Psoas muscle (tissue), 8 donors: ENCODE measurements around the gene CFAP92. TPM values are rescaled to one million over a fixed set of nuclear protein-coding genes. Genes with fewer than 3 reads are reported as not detected.

Experiments
- ATAC-seq, 4 donors: fragments of 200-7000 bp; cut with Tn5 transposase; one replicate each; pipeline ENCODE4 v1.9.1; 2020; ENCODE audit warnings: moderate library complexity in 3 of 4, mild to moderate bottlenecking in 2 of 4
- DNase-seq, 2 donors: peaks; one replicate each; pipeline ENCODE4 v3.0.0-alpha.2; 2020
- H3K27ac ChIP-seq: fragments of 200-600 bp; one replicate; pipeline ENCODE4 v1.8.0; 2022
- H3K27me3 ChIP-seq, 3 donors: fragments of 200-600 bp in 1 of 3; one replicate each; pipeline versions ENCODE4 v1.6.1 to v1.8.0; 2013 to 2022; ENCODE audit warnings: low read length in 2 of 3, mild to moderate bottlenecking in 2 of 3, moderate library complexity in 1 of 3; ENCODE audit not compliant: insufficient read depth in 3 of 3
- H3K36me3 ChIP-seq, 2 donors: fragments of 200-600 bp in 1 of 2; one replicate each; pipeline versions ENCODE4 v1.6.1 to v1.8.0; 2013 to 2022; ENCODE audit warnings: low read depth in 1 of 2, mild to moderate bottlenecking in 1 of 2, moderate library complexity in 1 of 2; ENCODE audit not compliant: insufficient read depth in 1 of 2
- H3K4me1 ChIP-seq: fragments of 200-600 bp; one replicate; pipeline ENCODE4 v1.8.0; 2022
- H3K4me3 ChIP-seq: fragments of 200-600 bp; one replicate; pipeline ENCODE4 v1.8.0; 2022; ENCODE audit warnings: mild to moderate bottlenecking
- H3K9me3 ChIP-seq: fragments of 200-600 bp; one replicate; pipeline ENCODE4 v1.8.0; 2022
- CTCF ChIP-seq: fragments of 200-600 bp; IDR thresholded peaks from one replicate; pipeline ENCODE4 v1.8.0; 2022; ENCODE audit warnings: antibody characterized with exemption
- WGBS, 3 donors: extraction: QIAGEN DNeasy Blood & Tissue Kit; methylation state at CpG; one replicate each; pipeline versions ENCODE4 v1.1.6 to v1.1.7; 2013; 5-methylcytosine and 5-hydroxymethylcytosine counted together
- intact Hi-C, 2 donors: fragments of 100-400 bp; cut with DNase I; formaldehyde crosslinking; loops; one replicate each; pipeline versions ENCODE4 v1.11.0 to v1.14.2; 2022
- polyA plus RNA-seq, 3 donors: library from polyadenylated mRNA; stranded (reverse); fragments of 200-250 nt; gene quantifications; one replicate each; pipeline ENCODE4 v1.2.3, GENCODE V29; 2013
- total RNA-seq, 4 donors: library from RNA; stranded (reverse); fragmentation: NEBNext Ultra II Directional in 2 of 4; extraction: Animal tissue kit (Norgen Biotek cat#: 25700) in 2 of 4; gene quantifications; one replicate each; pipeline versions ENCODE4 v1.2.1 to v1.2.4, GENCODE V29; 2021 to 2023
- donor health status: healthy with polysubstance abuse.
- donor health status: DM: no; HTN: no; CAD: no; lungs with moderate emphysema.
- donor health status: Bipolar disorder and iron deficiency.
- donor health status: healthy.
- donor health status: DM: yes; HTN: yes; CAD: no.
- donor health status: DM: no; HTN: no; CAD: no.
- donor health status: DM: no; HTN: no; CAD: no.
- donor health status: DM: yes; HTN: yes; CAD: no.

CFAP92 gene
- total and polyA plus RNA-seq, 7 donors = 0.07 to 0.86 (median 0.15) TPM

GRCh38 chr3:128895843-128896697 lies 97.8 kb downstream of the CFAP92 start:
- ATAC-seq (no peak), DNase-seq (no peak)
- Histone ChIP-seq H3K9me3 (no peaks in the 10 kb centered on the region), H3K36me3 (peaks cover 6 to 82% of the 10 kb centered on the region in 2 donors), H3K4me1 (no peaks in the 10 kb centered on the region), H3K27me3 (no peaks in the 10 kb centered on the region), H3K27ac (no peak overlapping the region), H3K4me3 (no peak overlapping the region)
- no peak for TF ChIP-seq CTCF
- intact Hi-C loops = loop anchor here in 1 of 2 donors (10.0 kb wide), 1 partner anchor 379 kb away; the partner anchor contains the start of gene HMCES
- 68 to 79% (median 73%) methylated on average over 11 of the region's 11 CpGs for WGBS, 3 donors

GRCh38 chr3:128889139-128889894 lies 104.6 kb downstream of the CFAP92 start:
- intact Hi-C loops = no loop called here
- no peak for TF ChIP-seq CTCF

GRCh38 chr3:128884992-128885391 lies 108.9 kb downstream of the CFAP92 start:
- 86 to 100% (median 98%) methylated on average over 1 of the region's 1 CpG for WGBS, 3 donors
- peaks cover 30% of the 10 kb centered on the region for H3K4me1 ChIP-seq

More at GRCh38 chr3:128889139-128889894, 104.6 kb downstream of the CFAP92 start:
- Histone ChIP-seq H3K4me3 (no peak overlapping the region), H3K4me1 (no peaks in the 10 kb centered on the region), H3K36me3 (peaks cover 0 to 61% of the 10 kb centered on the region in 2 donors), H3K9me3 (no peaks in the 10 kb centered on the region), H3K27ac (no peak overlapping the region), H3K27me3 (no peaks in the 10 kb centered on the region)
- peak in 1 of 4 donors; percentile 27 for ATAC-seq
- 88 to 93% (median 91%) methylated on average over 7 of the region's 7 CpGs for WGBS, 3 donors
- no peak for DNase-seq

GRCh38 chr3:128882719-128883118 lies 111.2 kb downstream of the CFAP92 start:
- DNase-seq = no peak
- peaks cover 4 to 42% of the 10 kb centered on the region in 2 donors for H3K36me3 ChIP-seq
- H3K27ac ChIP-seq = peak overlapping the region; percentile 97
- 91 to 97% (median 92%) methylated on average over 1 of the region's 1 CpG for WGBS, 3 donors
- no peak overlapping the region for H3K4me3 ChIP-seq
- ATAC-seq = no peak
- no peaks in the 10 kb centered on the region for H3K27me3 ChIP-seq
- H3K9me3 ChIP-seq = no peaks in the 10 kb centered on the region
- no peak for TF ChIP-seq CTCF
- peaks cover 37% of the 10 kb centered on the region for H3K4me1 ChIP-seq
- intact Hi-C loops = no loop called here

More at GRCh38 chr3:128884992-128885391, 108.9 kb downstream of the CFAP92 start:
- H3K27ac ChIP-seq = no peak overlapping the region
- intact Hi-C loops = no loop called here
- no peak for TF ChIP-seq CTCF
- DNase-seq = no peak
- ATAC-seq = no peak
- no peaks in the 10 kb centered on the region for H3K27me3 ChIP-seq
- H3K4me3 ChIP-seq = no peak overlapping the region
- H3K36me3 ChIP-seq = peaks cover 4 to 55% of the 10 kb centered on the region in 2 donors
- H3K9me3 ChIP-seq = no peaks in the 10 kb centered on the region
